HG02840 (cell line): ENCODE data around the gene COTL1.

Experiments used
- ATAC-seq: cut with Tn5 transposase; IDR thresholded peaks from one replicate; pipeline ENCODE4 v1.9.1; 2021; ENCODE audit warnings: mild to moderate bottlenecking, moderate library complexity, moderate number of reproducible peaks; ENCODE audit not compliant: unreplicated experiment, low FRiP score

The COTL1 gene

GRCh38 chr16:84617791-84618580 is at the start of gene COTL1:
TSS of gene COTL1 (minus strand) at chr16:84618078. CDS start at chr16:84617914, 164 bp downstream.
- peak; percentile 69 for ATAC-seq

GRCh38 chr16:84665843-84666242 is 48.0 kb upstream of the COTL1 start:
- no peak for ATAC-seq

- ATAC-seq = no peak
These were observed 47.5 kb upstream of the COTL1 start for GRCh38 chr16:84665359-84665758.

GRCh38 chr16:84663433-84664101 is 45.7 kb upstream of the COTL1 start:
- no peak for ATAC-seq

- no peak for ATAC-seq
These were observed 44.6 kb upstream of the COTL1 start for GRCh38 chr16:84662471-84662870.

- ATAC-seq = no peak
These were observed 43.7 kb upstream of the COTL1 start for GRCh38 chr16:84661418-84662060.

- no peak for ATAC-seq
These were observed 43.1 kb upstream of the COTL1 start for GRCh38 chr16:84660973-84661372.

- no peak for ATAC-seq
These were observed 41.9 kb upstream of the COTL1 start for GRCh38 chr16:84659656-84660300.

GRCh38 chr16:84658690-84659089 is 40.8 kb upstream of the COTL1 start:
- no peak for ATAC-seq

- no peak for ATAC-seq
These were observed 39.5 kb upstream of the COTL1 start for GRCh38 chr16:84657229-84657837.

- ATAC-seq = no peak
These were observed 38.8 kb upstream of the COTL1 start for GRCh38 chr16:84656649-84657048.

- no peak for ATAC-seq
These were observed 37.1 kb upstream of the COTL1 start for GRCh38 chr16:84654998-84655397.

- no peak for ATAC-seq
These were observed 36.4 kb upstream of the COTL1 start for GRCh38 chr16:84654238-84654637.

- no peak for ATAC-seq
These were observed 34.7 kb upstream of the COTL1 start for GRCh38 chr16:84652566-84652965.

- no peak for ATAC-seq
These were observed 32.4 kb upstream of the COTL1 start for GRCh38 chr16:84650062-84650991.

- ATAC-seq = no peak
These were observed 31.6 kb upstream of the COTL1 start for GRCh38 chr16:84649511-84649861.

- peak; percentile 47 for ATAC-seq
These were observed 31.0 kb upstream of the COTL1 start for GRCh38 chr16:84648595-84649510.

- peak; percentile 79 for ATAC-seq
These were observed 30.1 kb upstream of the COTL1 start, which contains the start of gene KLHL36 for GRCh38 chr16:84647828-84648594. TSS of gene KLHL36 (plus strand) at chr16:84648511. CDS start at chr16:84650868, 2,357 bp downstream.
